ENCODE data around the gene LRRC8C.

The LRRC8C gene

DNA sequence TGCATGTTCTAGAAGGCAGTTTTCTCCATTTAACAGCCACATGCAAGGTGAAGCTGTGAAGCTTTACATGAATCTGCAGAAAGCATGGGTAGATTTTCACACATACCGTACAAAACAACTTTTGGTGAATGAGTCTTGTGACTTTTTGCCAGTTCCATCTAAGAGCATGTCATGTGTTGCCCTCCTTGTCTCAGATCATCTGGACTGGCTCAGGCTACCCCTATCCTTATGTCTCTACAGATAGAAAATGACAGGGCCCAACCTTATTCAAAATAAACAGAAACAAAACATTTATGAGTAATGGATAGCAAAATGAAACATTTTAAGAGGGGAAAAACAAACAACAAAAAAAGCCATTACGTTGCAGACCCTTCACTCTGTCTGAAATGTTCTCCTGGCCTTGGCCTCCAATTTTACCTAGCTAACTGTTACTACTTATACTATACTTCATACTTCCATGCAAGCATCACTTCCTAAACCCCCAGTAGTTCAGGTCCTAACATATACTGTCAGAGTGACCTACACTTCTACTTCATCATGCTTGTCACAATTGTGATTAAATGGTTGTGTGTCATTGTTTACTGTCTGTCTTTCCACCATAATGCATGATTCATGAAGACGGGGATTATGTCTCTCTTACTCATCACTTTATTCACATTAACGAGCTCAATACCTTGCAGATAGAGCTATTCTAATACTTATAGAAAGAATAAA, 39.0 kb downstream of the LRRC8C start:
- Histone ChIP-seq H2BK120ac (ENCODE audit: low read depth, low read length) (no peak overlapping the region), H4K91ac (ENCODE audit: low read length) (no peak overlapping the region), H3K79me1 (replicated peaks; ENCODE audit: low read length, poor library complexity, severe bottlenecking) (peaks cover 3% of the 10 kb centered on the region), H3K14ac (ENCODE audit: low read length in 2 of 2) (no peak overlapping the region), H2AK5ac (ENCODE audit: low read length, severe bottlenecking) (no peak overlapping the region), H3K27ac (ENCODE audit: low read length, poor library complexity, severe bottlenecking) (no peak overlapping the region), H3K27me3 (ENCODE audit: control insufficient read depth in 1 of 2, insufficient read depth in 1 of 2, low read length in 2 of 2) (no peaks in the 10 kb centered on the region), H4K8ac (ENCODE audit: low read length) (no peak overlapping the region), H2BK15ac (ENCODE audit: low read depth, poor library complexity, severe bottlenecking) (no peak overlapping the region), H3K4me3 (ENCODE audit: insufficient read depth in 1 of 2, low read depth in 1 of 2, low read length in 2 of 2) (no peak overlapping the region), H2BK5ac (ENCODE audit: low read depth, low read length, poor library complexity, severe bottlenecking) (no peak overlapping the region), H2BK12ac (ENCODE audit: low read length in 2 of 2) (no peak overlapping the region), H3K9ac (ENCODE audit: low read length) (no peak overlapping the region), H2AFZ (ENCODE audit: low read depth, low read length) (no peak overlapping the region), H3K4me2 (ENCODE audit: low read length, poor library complexity, severe bottlenecking) (no peak overlapping the region), H3K4me1 (ENCODE audit: control insufficient read depth, insufficient read depth, low read depth, low read length) (no peaks in the 10 kb centered on the region), H3K23ac (ENCODE audit: low read length in 2 of 2) (no peak overlapping the region), H3K36me3 (ENCODE audit: control insufficient read depth in 1 of 2, insufficient read depth in 2 of 2, low read depth in 1 of 2, low read length in 2 of 2) (no peaks in the 10 kb centered on the region), H3K9me3 (ENCODE audit: control insufficient read depth, low read length) (no peaks in the 10 kb centered on the region), H3K18ac (ENCODE audit: low read depth in 1 of 2, low read length in 2 of 2) (peak overlapping the region in 1 of 2 experiments; percentile 37), H3K4ac (ENCODE audit: low read depth in 1 of 2, low read length in 2 of 2) (peak overlapping the region in 1 of 2 experiments; percentile 30)
- peak; percentile 62 for DNase-seq
- 67% methylated on average over 2 of the region's 4 CpGs for WGBS

- H3K4me2 ChIP-seq (ENCODE audit: low read length, poor library complexity, severe bottlenecking): no peak overlapping the region
- H3K4me3 ChIP-seq (ENCODE audit: insufficient read depth in 1 of 2, low read depth in 1 of 2, low read length in 2 of 2): no peak overlapping the region
- H2BK12ac ChIP-seq (ENCODE audit: low read length in 2 of 2): no peak overlapping the region
- H2AK5ac ChIP-seq (ENCODE audit: low read length, severe bottlenecking): no peak overlapping the region
- no peak overlapping the region for H3K9ac ChIP-seq (ENCODE audit: low read length)
- no peaks in the 10 kb centered on the region for H3K4me1 ChIP-seq (ENCODE audit: control insufficient read depth, insufficient read depth, low read depth, low read length)
- H2BK120ac ChIP-seq (ENCODE audit: low read depth, low read length): no peak overlapping the region
- peak; percentile 29 for DNase-seq
- H3K27ac ChIP-seq (ENCODE audit: low read length, poor library complexity, severe bottlenecking): no peak overlapping the region
- peaks cover 3% of the 10 kb centered on the region for H3K79me1 ChIP-seq (replicated peaks; ENCODE audit: low read length, poor library complexity, severe bottlenecking)
- no peak overlapping the region for H4K91ac ChIP-seq (ENCODE audit: low read length)
- no peak overlapping the region for H4K8ac ChIP-seq (ENCODE audit: low read length)
- H2BK5ac ChIP-seq (ENCODE audit: low read depth, low read length, poor library complexity, severe bottlenecking): no peak overlapping the region
- H3K9me3 ChIP-seq (ENCODE audit: control insufficient read depth, low read length): no peaks in the 10 kb centered on the region
- no peaks in the 10 kb centered on the region for H3K36me3 ChIP-seq (ENCODE audit: control insufficient read depth in 1 of 2, insufficient read depth in 2 of 2, low read depth in 1 of 2, low read length in 2 of 2)
- no peak overlapping the region for H2AFZ ChIP-seq (ENCODE audit: low read depth, low read length)
- H3K4ac ChIP-seq (ENCODE audit: low read depth in 1 of 2, low read length in 2 of 2): no peak overlapping the region
- no peaks in the 10 kb centered on the region for H3K27me3 ChIP-seq (ENCODE audit: control insufficient read depth in 1 of 2, insufficient read depth in 1 of 2, low read length in 2 of 2)
- H2BK15ac ChIP-seq (ENCODE audit: low read depth, poor library complexity, severe bottlenecking): no peak overlapping the region
- 58% methylated on average over 4 of the region's 6 CpGs for WGBS
- H3K18ac ChIP-seq (ENCODE audit: low read depth in 1 of 2, low read length in 2 of 2): no peak overlapping the region
- H3K23ac ChIP-seq (ENCODE audit: low read length in 2 of 2): no peak overlapping the region
- H3K14ac ChIP-seq (ENCODE audit: low read length in 2 of 2): no peak overlapping the region
Observed at GRCh38 chr1:89672489-89673183, 39.7 kb downstream of the LRRC8C start.

GRCh38 chr1:89673251-89673650, 40.3 kb downstream of the LRRC8C start:
- no peak overlapping the region for H3K4me3 ChIP-seq (ENCODE audit: insufficient read depth in 1 of 2, low read depth in 1 of 2, low read length in 2 of 2)
- no peaks in the 10 kb centered on the region for H3K9me3 ChIP-seq (ENCODE audit: control insufficient read depth, low read length)
- H2AK5ac ChIP-seq (ENCODE audit: low read length, severe bottlenecking): no peak overlapping the region
- H3K18ac ChIP-seq (ENCODE audit: low read depth in 1 of 2, low read length in 2 of 2): no peak overlapping the region
- no peak overlapping the region for H4K8ac ChIP-seq (ENCODE audit: low read length)
- WGBS: 100% methylated on average over 3 of the region's 4 CpGs
- no peak overlapping the region for H3K27ac ChIP-seq (ENCODE audit: low read length, poor library complexity, severe bottlenecking)
- H2BK120ac ChIP-seq (ENCODE audit: low read depth, low read length): no peak overlapping the region
- H2BK5ac ChIP-seq (ENCODE audit: low read depth, low read length, poor library complexity, severe bottlenecking): no peak overlapping the region
- H2AFZ ChIP-seq (ENCODE audit: low read depth, low read length): no peak overlapping the region
- H3K4me2 ChIP-seq (ENCODE audit: low read length, poor library complexity, severe bottlenecking): no peak overlapping the region
- H3K36me3 ChIP-seq (ENCODE audit: control insufficient read depth in 1 of 2, insufficient read depth in 2 of 2, low read depth in 1 of 2, low read length in 2 of 2): no peaks in the 10 kb centered on the region
- no peak overlapping the region for H4K91ac ChIP-seq (ENCODE audit: low read length)
- H3K9ac ChIP-seq (ENCODE audit: low read length): no peak overlapping the region
- no peak overlapping the region for H3K23ac ChIP-seq (ENCODE audit: low read length in 2 of 2)
- peaks cover 3% of the 10 kb centered on the region for H3K79me1 ChIP-seq (replicated peaks; ENCODE audit: low read length, poor library complexity, severe bottlenecking)
- H2BK12ac ChIP-seq (ENCODE audit: low read length in 2 of 2): no peak overlapping the region
- H3K14ac ChIP-seq (ENCODE audit: low read length in 2 of 2): no peak overlapping the region
- no peak overlapping the region for H2BK15ac ChIP-seq (ENCODE audit: low read depth, poor library complexity, severe bottlenecking)
- no peak overlapping the region for H3K4ac ChIP-seq (ENCODE audit: low read depth in 1 of 2, low read length in 2 of 2)
- no peaks in the 10 kb centered on the region for H3K27me3 ChIP-seq (ENCODE audit: control insufficient read depth in 1 of 2, insufficient read depth in 1 of 2, low read length in 2 of 2)
- DNase-seq: no peak
- H3K4me1 ChIP-seq (ENCODE audit: control insufficient read depth, insufficient read depth, low read depth, low read length): no peaks in the 10 kb centered on the region

GRCh38 chr1:89675677-89676076, 42.8 kb downstream of the LRRC8C start:
- WGBS: 94% methylated on average over 3 of the region's 4 CpGs
- Histone ChIP-seq H4K8ac (ENCODE audit: low read length) (no peak overlapping the region), H2BK15ac (ENCODE audit: low read depth, poor library complexity, severe bottlenecking) (no peak overlapping the region), H3K9ac (ENCODE audit: low read length) (no peak overlapping the region), H3K4me3 (ENCODE audit: insufficient read depth in 1 of 2, low read depth in 1 of 2, low read length in 2 of 2) (no peak overlapping the region), H2AFZ (ENCODE audit: low read depth, low read length) (no peak overlapping the region), H4K91ac (ENCODE audit: low read length) (no peak overlapping the region), H3K4me1 (ENCODE audit: control insufficient read depth, insufficient read depth, low read depth, low read length) (no peaks in the 10 kb centered on the region), H3K14ac (ENCODE audit: low read length in 2 of 2) (no peak overlapping the region), H3K4me2 (ENCODE audit: low read length, poor library complexity, severe bottlenecking) (no peak overlapping the region), H3K9me3 (ENCODE audit: control insufficient read depth, low read length) (no peaks in the 10 kb centered on the region), H3K23ac (ENCODE audit: low read length in 2 of 2) (no peak overlapping the region), H3K27me3 (ENCODE audit: control insufficient read depth in 1 of 2, insufficient read depth in 1 of 2, low read length in 2 of 2) (no peaks in the 10 kb centered on the region), H3K18ac (ENCODE audit: low read depth in 1 of 2, low read length in 2 of 2) (no peak overlapping the region), H2BK12ac (ENCODE audit: low read length in 2 of 2) (no peak overlapping the region), H3K27ac (ENCODE audit: low read length, poor library complexity, severe bottlenecking) (no peak overlapping the region), H3K36me3 (ENCODE audit: control insufficient read depth in 1 of 2, insufficient read depth in 2 of 2, low read depth in 1 of 2, low read length in 2 of 2) (no peaks in the 10 kb centered on the region), H3K79me1 (replicated peaks; ENCODE audit: low read length, poor library complexity, severe bottlenecking) (peaks cover 4% of the 10 kb centered on the region), H2BK5ac (ENCODE audit: low read depth, low read length, poor library complexity, severe bottlenecking) (no peak overlapping the region), H2BK120ac (ENCODE audit: low read depth, low read length) (no peak overlapping the region), H3K4ac (ENCODE audit: low read depth in 1 of 2, low read length in 2 of 2) (no peak overlapping the region), H2AK5ac (ENCODE audit: low read length, severe bottlenecking) (no peak overlapping the region)
- DNase-seq: no peak
